Stimulated activated CD8-positive, alpha-beta memory T cell treated with anti-CD3 and anti-CD28 coated beads, Interleukin-12 subunit alpha, Interleukin-12 subunit beta, amount 100 ng/mL, for 4 hours (primary cell): ENCODE data around the gene TROAP.
A peak's percentile ranks its signal among the peaks of the same experiment; 100 is the strongest.
"Not testable (repeated sequence)": the region's sequence is repeated elsewhere in the genome, so short reads cannot be mapped to it uniquely, and the experiment has no call there.

Source experiments
- DNase-seq: peaks from one replicate; pipeline ENCODE4 v3.0.0-alpha.2; 2020; ENCODE audit warnings: low read depth

The TROAP gene, protein sequence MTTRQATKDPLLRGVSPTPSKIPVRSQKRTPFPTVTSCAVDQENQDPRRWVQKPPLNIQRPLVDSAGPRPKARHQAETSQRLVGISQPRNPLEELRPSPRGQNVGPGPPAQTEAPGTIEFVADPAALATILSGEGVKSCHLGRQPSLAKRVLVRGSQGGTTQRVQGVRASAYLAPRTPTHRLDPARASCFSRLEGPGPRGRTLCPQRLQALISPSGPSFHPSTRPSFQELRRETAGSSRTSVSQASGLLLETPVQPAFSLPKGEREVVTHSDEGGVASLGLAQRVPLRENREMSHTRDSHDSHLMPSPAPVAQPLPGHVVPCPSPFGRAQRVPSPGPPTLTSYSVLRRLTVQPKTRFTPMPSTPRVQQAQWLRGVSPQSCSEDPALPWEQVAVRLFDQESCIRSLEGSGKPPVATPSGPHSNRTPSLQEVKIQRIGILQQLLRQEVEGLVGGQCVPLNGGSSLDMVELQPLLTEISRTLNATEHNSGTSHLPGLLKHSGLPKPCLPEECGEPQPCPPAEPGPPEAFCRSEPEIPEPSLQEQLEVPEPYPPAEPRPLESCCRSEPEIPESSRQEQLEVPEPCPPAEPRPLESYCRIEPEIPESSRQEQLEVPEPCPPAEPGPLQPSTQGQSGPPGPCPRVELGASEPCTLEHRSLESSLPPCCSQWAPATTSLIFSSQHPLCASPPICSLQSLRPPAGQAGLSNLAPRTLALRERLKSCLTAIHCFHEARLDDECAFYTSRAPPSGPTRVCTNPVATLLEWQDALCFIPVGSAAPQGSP

DNA sequence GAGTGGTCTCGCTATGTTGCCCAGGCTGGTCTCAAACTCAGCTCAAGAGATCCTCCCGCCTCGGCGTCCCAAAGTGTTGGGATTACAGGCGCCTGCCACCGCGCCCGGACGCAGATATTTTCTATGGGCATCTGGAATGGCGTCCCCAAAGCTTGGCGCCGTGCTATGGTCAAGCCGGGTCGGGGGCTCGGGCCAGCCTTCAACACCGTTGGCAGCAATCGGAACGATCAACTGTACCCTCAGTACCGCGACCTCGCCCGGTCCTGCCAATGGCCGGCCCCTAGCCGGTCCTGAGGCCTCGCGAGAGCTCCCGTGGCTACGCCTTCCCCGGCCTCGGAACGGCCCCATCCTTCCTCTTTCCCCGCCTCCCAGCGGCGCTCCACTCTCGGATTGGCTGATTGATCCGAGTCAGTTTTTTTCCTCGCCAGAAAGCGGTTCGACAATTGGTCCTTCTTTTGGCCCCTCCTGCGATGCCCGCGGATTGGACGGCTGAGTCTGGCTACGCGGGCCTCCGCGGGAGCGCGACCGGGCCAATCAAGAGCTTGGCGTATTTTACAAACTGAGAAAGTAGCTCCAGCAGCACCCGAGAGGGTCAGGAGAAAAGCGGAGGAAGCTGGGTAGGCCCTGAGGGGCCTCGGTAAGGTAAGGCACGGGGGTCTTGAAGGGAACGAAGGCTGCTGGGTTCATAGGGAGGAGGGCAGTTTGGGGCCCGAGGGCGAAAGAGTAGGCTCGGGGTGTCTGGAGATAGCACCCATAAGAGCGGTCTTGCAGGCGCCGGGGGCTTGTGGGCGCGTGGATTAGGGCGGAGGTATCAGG is at the start of gene TROAP:
Gene TROAP, plus strand, starts transcription at position 548 of the 816 bp plus-strand sequence. CDS start 354 bp downstream, outside the sequence.
- peak; percentile 91 for DNase-seq

DNA sequence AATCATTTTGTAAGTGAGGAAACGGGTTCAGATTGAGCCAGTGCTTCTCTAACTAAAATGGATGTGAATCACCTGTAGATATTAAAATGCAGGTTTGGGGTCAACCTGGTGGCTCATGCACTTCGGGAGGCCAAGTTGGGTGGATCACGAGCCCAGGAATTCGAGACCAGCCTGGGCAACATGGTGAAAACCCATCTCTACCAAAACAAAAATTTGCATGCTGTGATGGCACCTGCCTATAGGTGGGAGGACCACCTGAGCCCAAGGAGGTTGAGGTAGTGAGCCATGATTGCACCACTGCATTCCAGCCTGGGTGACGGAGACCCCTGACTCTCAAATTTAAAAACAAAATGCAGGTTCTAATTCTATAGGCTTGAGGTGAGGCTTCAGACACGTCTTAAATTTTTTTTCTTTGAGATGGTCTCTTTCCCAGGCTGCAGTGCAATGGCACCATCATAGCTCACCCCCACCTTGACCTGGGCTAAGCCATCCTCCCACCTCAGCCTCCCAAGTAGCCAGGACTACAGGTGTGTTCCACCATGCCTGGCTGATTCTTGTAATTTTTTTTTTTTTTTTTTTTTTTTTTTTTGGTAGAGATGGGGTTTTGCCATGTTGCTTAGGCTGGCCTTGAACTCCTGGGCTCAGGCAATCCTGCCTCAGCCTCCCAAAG is 49.2 kb upstream of the TROAP start:
- DNase-seq, result no peak

DNA sequence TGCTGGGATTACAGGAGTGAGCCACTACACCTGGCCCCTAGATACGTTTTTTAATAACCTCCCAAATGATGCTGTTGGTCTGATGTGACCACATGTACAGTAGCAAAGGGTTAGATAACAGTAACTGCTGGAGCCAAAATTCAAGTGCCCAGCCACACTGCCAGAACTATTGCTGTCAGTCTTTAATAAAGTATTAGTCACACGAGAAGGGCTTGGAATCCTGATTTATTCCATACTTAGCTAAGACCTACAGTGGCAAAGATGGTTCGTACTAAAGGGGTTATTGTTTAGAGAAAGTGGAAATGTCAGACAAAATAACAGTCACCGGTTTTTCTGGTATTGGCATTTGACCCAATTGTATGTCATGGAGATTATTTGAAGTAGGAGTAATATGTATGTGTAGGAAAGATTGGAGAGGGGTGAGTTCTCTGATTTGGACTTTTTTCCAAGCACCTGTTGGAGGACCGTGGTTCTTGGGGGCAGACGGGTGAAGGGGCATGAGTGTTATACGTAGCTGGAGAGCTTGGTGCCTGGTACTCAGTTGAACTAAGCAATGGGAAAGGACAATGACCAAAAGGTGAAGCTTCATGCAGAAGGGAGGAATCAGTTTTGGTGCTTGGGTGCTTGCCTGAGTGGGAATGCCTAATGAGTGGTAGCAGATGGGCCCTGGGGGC is 48.5 kb upstream of the TROAP start:
- DNase-seq, result no peak

DNA sequence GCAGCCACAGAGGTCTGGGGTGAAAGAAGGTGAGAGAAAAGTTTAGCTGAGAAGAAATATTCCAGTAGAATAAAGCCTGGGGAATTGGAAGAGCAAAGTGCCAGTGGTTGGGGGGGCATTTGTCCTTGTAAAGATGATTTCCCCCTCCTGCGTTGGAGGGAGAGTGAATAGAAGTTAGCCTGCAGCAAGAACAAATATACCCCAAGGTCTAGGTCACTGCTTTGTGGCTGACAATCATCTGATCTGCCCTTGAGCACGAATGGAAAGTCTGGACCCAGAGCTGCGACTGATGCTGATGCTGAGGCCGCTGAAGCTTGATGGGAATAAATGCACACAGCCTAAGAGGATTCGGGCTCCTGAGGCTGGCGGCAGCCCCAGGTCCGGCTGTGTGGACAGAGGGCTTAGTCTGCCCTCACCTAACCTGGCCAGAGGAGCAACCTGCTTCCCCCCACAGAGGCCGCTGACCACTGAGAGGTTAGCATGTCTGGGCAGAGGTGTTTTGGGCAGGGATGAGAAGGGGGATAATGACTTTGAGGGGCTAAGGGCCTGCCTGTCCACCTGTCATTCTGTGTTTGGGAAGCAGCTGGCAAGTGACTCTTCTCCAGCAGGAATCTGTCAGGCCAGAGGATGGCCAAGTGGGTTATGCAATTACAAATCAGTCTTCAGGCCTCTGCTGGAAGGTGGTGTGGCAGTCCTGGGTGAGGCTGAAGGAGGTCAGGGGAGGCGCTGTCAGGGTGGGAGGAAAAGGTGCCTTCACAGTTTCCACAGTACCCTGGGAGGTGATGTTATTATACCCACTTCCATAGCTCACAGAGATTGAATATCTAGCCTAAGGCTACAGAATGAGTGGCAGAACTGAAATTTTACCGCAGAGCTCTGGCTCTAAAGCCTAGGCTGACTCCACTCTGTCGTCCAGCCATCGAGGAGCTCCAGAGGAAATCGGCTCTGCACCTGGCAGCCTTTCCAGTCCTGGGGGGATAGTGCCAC is 46.5 kb upstream of the TROAP start:
- DNase-seq, result no peak

DNA sequence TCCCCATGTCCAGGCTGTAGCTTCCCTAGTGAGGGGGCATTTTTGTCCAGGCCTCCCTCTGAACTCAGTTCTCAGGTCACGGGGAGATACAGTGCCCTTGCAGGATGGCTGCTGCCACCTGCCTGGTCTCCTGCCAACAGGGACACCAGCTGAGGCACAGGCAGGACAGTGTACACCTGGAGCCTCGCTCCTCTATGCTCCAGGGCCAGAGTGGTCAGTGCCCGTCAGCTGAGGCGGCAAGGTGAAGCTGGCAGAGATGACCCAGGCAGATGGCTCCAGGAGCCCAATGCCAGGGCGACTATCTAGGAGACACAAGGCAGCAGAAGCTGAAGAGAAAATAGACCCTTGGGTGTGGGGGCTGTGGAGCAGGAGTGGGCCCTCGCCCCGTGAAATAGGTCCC is 45.6 kb upstream of the TROAP start:
- DNase-seq, result no peak

DNA sequence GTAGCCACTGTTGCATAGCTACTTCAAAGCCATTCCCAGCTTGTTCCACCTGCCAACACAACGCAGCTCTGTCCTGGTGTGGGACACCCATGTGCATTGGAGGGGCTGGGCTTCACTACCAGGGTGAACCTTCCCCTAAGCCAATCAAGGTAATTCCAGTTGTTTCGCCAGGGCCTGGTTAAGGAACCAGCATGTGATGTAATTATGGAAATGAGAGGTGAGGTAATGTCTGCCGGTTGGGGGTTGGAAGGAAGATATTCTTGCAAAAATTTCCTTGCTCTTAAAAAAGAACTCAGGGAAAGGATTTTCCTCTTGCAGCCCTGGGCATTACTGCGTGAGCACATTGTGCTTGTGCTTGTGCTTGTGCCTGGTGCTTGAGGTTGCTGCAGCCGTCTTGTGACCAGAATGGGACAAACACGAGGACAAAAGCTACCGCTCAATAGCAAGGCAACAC is 43.3 kb upstream of the TROAP start:
- no peak for DNase-seq

DNA sequence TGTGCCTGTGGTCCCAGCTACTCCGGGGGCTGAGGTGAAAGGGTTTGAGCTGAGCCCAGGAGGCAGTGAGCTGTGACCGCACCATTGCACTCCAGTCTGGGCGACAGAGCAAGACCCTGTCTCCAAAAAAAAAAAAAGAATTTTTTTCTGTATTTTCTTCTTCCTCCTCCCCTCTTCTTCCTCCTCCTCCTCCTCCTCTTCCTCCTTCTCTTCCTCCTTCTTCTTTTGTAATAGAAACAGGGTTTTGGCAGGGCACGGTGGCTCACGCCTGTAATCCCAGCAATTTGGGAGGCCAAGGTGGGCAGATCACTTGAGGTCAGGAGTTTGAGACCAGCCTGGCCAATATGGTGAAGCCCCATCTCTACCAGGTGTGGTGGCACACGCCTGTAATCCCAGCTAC is 42.5 kb upstream of the TROAP start:
- not testable (repeated sequence) for DNase-seq

DNA sequence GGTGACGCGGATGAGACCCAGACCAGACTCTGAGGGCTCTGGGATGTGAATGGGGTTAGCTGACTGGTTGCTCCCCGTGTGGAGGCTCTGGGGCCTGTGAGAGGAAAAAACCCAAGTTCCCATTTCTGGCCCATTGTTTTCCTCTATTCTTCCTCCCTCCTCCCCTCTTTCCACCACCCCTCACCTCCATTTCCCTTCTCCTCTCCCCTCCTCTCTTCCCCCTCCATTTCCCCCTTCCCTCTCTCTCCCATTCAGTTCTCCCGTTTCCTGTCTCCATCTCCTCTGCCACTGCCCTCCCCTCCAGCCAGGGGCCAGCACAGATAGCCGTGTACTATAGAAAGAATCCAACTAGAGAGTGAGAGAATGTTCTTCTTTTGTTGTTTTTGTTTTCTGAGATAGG is 40.8 kb upstream of the TROAP start:
- DNase-seq, result no peak

DNA sequence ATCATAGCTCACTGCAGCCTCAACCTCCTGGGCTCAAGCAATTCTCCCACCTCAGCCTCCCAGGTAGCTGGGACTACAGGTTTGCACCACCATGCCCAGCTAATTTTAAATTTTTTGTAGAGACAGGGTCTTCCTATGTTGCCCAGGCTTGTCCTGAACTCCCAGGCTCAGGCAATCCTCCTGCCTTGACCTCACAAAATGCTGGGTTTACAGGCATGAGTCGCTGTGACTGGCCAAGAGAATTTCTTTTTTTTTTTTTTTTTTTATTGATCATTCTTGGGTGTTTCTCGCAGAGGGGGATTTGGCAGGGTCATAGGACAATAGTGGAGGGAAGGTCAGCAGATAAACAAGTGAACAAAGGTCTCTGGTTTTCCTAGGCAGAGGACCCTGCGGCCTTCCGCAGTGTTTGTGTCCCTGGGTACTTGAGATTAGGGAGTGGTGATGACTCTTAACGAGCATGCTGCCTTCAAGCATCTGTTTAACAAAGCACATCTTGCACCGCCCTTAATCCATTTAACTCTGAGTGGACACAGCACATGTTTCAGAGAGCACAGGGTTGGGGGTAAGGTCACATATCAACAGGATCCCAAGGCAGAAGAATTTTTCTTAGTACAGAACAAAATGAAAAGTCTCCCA is 40.2 kb upstream of the TROAP start:
- not testable (repeated sequence) for DNase-seq

DNA sequence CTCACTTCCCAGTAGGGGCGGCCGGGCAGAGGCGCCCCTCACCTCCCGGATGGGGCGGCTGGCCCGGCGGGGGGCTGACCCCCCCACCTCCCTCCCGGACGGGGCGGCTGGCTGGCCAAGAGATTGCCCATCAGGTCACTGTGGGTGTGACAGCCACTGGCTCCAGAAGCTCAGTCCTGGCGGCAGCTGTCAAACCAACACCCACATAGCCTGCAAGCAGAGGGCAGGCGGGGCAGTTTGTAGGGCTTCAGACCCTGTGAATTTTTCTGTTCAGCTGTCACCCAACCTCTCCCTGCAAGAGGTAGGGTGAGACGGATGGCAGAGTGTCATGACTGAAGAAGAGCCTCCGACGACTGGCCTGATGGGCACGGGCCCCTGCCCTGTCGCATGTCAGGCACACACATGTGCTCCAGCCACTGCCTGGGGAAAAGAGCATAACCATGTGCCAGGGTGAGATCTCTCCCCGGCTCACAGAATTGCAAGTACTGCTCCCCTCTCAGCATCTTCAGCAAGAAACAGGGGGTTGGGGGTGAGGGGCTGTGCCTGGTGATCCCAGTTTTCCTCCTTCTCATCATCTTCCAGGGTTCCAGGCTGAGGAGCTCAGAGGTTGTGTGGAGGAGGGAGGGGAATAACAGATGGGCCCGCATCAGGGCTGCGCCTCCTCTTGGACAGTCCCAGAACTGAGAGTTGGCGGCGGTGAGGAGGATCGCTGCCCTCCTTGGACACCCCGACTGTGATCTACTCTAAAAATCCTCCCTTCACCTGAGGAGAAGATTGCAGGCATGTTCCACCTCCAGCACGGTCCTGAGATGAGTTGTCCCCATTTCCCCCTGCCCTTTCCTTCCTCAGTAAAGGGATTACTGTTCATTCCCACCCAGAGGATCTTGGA is 39.3 kb upstream of the TROAP start:
- no peak for DNase-seq

DNA sequence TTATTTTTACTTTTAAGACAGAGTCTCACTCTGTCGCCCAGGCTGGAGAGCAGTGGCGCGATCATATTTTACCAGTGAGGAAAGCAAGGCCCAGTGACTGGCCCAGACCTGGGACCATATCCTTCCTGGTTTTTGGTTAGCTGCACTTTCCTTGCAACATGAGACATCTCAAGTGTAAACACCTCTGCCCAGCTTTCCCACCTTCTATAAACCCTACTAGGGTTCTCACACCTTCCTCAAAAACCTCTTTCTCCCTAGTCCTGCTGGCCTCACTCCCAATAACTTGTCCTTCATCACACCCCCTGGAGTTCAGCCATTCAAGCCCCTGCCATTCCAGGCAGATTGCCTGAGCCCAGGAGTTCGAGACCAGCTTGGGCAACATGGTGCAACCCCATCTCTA is 38.4 kb upstream of the TROAP start:
- no peak for DNase-seq

DNA sequence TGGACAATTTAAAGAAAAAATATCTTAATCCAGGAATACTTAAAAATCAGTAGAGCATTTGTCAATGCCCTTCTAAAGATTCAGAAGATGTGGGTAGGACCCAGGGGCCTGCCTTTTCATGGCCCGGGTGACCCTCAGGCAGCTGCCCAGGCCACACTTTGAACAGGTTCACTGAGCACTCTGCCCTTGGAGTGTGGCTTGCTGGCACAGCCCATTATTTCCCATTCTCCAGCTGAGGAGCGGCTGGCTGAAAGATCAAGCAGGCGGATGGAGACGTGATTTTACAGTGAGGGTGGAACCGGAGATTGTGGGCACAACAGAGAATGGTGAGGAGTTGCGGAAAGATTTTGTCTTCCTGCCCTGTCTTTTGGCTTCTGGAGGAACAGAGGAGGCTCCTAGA is 35.2 kb upstream of the TROAP start:
- DNase-seq, result no peak

DNA sequence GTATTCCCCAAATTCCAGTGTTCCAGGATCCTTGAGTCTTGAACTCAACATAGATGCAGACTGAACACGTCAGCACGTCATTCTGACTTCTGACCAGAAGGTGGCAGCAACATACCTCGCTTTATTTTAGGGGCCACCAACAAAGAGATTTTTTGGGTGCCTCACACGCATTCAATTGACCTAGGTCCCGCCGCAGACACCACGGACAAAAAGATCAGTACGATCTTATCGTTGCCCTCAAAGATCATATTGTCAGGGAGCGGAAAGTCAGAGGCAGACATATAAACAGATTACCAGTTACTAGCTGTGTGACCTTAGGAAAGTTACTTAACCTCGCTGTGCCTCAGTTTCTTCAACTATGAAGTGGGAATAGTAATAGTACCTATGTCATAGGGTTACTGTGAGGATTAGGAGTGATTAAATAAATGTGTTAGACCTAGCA is 34.6 kb upstream of the TROAP start:
- peak; percentile 36 for DNase-seq

DNA sequence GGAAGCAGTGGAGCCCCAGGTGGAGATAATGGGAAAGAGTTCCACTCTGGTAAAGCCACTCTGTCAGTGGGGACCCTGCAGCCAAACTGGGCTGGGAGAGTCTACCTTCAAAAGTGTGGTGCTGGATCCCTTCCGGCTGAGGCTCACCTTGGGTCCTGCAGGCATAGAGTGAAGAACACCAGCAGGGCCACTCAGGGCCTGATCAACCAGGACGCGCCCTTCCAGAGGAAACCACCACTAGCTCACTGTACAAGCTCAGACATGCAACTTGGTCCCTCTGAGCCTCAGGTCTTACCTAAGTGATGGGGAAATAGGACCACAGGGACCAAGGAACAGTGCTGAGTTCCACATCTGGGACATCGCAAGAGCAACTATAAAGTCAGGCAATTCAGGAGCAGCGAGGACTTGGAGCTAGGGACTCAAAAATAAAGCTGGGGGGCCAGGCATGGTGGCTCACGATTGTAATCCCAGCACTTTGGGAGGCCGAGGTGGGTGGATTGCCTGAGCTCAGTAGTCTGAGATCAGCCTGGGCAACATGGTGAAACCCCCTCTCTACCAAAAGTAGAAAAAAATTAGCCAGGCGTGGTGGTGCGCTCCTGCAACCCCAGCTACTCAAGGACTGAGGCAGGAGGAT is 34.0 kb upstream of the TROAP start:
- DNase-seq, result no peak

DNA sequence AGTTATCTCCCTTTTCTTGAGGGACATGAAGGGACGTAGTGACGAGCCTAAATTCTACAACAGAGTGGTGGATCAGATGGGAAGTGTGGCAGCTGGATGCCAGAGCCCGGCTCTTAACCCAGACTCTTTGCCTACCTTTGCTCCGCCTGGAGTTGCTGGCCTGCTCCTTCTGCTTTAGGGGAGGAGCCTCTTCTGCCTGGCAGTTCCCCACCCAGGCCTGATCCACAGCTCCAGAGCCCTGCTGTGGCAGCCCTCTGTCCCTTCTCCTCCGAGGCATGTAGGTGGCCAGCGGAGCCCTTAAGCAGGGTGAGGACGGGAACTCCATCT is 30.4 kb upstream of the TROAP start:
- no peak for DNase-seq

DNA sequence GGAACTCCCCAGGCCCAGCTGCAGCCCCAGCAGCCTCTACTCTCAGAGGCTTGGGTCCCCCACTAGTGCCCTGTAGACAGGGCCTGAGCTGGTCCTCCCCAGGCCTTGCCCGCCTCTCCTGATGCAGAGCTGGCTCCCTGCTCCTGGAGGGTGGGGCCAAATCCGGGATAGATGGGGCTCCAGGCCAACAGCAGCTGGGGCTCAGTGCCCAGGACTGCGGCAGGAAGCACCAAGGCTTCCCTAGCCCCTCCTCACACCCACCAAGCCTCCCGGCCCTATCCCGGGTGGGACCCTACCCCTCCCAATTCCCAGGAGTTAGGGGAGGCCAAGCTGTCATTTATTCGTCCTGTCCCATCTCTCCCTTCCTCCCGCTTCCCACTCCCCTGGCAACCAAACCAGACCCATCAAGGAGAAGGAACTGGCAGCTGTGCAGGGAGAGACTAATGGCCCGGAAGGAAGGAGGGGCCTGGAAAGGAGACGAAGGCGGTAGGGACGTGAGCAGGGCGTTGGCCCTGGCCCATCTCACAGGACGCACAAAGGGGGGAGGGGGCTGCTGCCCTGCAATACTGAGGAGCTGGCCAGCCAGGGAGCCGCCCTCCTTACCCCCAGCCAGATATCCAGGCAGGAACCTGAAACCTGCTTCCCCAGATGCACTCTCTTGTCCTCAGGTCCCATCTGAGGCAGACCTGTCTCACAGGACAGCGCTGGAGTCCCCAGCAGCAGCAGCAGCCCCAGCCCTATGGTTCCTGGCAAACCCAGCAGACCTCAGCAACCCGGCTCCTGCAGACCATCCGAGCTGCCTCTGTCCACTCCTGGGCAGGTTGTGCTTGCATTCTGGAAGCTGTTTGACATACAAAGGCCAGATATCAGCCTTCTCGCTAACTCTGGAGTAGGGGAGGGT is 29.7 kb upstream of the TROAP start:
- no peak for DNase-seq
